Stimulated activated CD8-positive, alpha-beta memory T cell treated with anti-CD3 and anti-CD28 coated beads, Interleukin-15, amount 100 ng/mL, for 4 hours (primary cell): ENCODE results near the gene EPOP.
"Not testable (repeated sequence)": the region's sequence is repeated elsewhere in the genome, so short reads cannot be mapped to it uniquely, and the experiment has no call there.

Source experiments
- DNase-seq, 2 donors: peaks; one replicate each; pipeline ENCODE4 v3.0.0-alpha.2; 2020; ENCODE audit warnings: low read depth in 2 of 2

Gene EPOP

GRCh38 chr17:38653230-38653629 lies 21.5 kb downstream of the EPOP start:
- DNase-seq, result no peak

- DNase-seq, result not testable (repeated sequence)
These were observed 24.0 kb downstream of the EPOP start for GRCh38 chr17:38650653-38651173.

- no peak for DNase-seq
These were observed 36.8 kb downstream of the EPOP start for GRCh38 chr17:38637951-38638350.

DNA sequence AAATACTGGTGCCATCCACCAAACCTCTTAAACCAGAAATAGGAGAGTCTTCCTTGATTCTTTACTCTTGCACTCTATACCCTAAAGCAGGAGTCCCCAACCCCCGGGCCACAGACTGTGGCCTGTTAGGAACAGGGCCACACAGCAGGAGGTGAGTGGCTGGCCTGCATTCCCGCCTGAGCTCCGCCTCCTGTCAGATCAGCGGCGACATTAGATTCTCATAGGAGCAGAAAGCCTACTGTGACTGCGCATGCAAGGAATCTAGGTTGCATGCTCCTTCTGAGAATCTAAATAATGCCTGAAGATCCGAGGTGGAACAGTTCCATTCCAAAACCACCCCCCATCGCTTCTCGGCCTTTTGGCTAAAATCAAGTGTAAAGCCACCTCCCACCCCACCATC lies 38.7 kb downstream of the EPOP start:
- no peak for DNase-seq

DNA sequence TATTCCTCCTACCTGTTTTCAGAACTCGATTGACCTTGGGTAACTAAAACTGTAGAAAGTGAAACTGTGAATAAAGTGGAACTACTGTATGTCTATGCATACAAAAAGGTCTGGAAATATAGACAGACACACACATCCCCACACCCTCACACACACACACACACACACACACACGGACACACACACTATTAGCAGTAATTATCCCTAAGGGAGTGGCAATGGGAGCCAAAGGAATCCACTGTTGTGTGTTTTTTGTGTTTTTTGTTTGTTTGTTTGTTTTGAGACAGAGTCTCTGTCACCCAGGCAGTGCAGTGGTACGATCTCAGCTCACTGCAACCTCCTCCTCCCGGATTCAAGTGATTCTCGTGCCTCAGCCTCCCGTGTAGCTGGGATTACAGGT lies 42.4 kb downstream of the EPOP start:
- DNase-seq, result no peak

- DNase-seq, result no peak
These were observed 46.3 kb downstream of the EPOP start for GRCh38 chr17:38628441-38628840.

DNA sequence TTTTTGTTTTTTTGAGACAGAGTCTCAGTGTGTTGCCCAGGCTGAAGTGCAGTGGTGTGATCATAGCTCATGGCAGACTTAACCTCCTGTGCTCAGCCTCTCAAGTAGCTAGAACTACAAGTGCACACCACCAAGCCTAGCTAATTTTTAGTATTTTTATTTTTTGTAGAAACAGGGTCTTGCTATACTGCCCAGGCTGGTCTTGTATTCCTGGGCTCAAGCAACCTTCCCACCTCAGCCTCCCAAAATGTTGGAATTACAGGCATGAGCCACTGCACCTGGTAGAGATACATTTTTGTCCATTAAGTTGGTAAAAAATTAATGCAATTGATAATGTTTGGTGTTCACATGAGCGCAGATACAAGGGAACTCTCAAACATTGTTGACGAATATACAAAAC lies 46.8 kb downstream of the EPOP start:
- no peak for DNase-seq

GRCh38 chr17:38626606-38627226 lies 48.0 kb downstream of the EPOP start:
- not testable (repeated sequence) for DNase-seq

DNA sequence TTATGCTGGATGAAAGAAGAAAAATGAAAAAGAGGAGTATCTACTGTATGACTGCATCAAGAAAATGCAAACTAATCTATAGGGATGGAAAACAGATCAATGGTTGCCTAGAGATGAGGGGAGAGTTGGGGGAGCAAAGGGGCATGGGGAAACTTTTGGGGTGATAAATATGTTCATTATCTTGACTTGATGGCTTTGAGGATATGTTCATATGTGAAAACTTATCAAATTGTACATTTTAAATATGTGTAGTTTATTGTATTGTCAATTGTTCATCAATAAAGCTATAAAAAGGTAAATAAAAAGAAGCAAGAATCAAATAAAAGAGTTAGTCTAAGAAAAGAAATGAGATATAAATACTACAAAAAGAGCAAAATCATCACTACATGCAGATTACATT lies 49.3 kb downstream of the EPOP start:
- no peak for DNase-seq

DNA sequence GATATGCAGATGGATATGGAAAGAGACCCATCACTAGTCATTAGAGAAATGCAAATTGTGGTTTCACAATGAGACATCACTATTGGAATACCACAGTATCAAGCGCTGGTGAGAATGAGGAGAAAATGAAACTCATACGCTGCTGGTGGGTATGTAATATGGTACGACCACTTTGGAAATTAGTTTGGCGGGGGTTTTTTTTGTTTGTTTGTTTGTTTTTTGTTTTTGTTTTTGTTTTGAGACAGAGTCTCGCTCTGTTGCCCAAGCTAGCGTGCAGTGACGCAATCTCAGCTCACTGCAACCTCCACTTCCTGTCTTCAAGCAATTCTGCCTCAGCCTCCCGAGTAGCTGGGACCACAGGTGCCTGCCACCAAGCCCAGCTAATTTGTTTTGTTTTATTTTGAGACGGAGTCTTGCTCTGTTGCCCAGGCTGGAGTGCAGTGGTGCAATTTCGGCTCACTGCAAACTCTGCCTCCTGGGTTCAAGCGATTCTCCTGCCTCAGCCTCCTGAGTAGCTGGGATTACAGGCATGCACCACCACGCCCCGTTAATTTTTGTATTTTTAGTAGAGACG lies 49.9 kb downstream of the EPOP start:
- DNase-seq, result not testable (repeated sequence)
